ENCODE measurements around the gene TM4SF1.
"Not testable (repeated sequence)": the region's sequence is repeated elsewhere in the genome, so short reads cannot be mapped to it uniquely, and the experiment has no call there.

The TM4SF1 gene

GRCh38 chr3:149393345-149394160 is 16.1 kb upstream of the TM4SF1 start:
- DNase-seq, result no peak

GRCh38 chr3:149391960-149392359 is 14.5 kb upstream of the TM4SF1 start:
- DNase-seq, result no peak

- no peak for DNase-seq
Measured at GRCh38 chr3:149390772-149391212, 13.3 kb upstream of the TM4SF1 start.

GRCh38 chr3:149390294-149390693 is 12.8 kb upstream of the TM4SF1 start:
- no peak for DNase-seq

- no peak for DNase-seq
Measured at GRCh38 chr3:149388531-149389417, 11.3 kb upstream of the TM4SF1 start.

GRCh38 chr3:149388001-149388440 is 10.6 kb upstream of the TM4SF1 start:
- DNase-seq, result no peak

- no peak for DNase-seq
Measured at GRCh38 chr3:149386299-149386606, 8.8 kb upstream of the TM4SF1 start.

- no peak for DNase-seq
Measured at GRCh38 chr3:149385617-149386298, 8.3 kb upstream of the TM4SF1 start.

- DNase-seq, result no peak
Measured at GRCh38 chr3:149384911-149385321, 7.5 kb upstream of the TM4SF1 start.

- no peak for DNase-seq
Measured at GRCh38 chr3:149384167-149384566, 6.7 kb upstream of the TM4SF1 start.

GRCh38 chr3:149383703-149384102 is 6.3 kb upstream of the TM4SF1 start:
- no peak for DNase-seq

- DNase-seq, result no peak
Measured at GRCh38 chr3:149382518-149382917, 5.1 kb upstream of the TM4SF1 start.

- DNase-seq, result no peak
Measured at GRCh38 chr3:149382101-149382467, 4.6 kb upstream of the TM4SF1 start.

- no peak for DNase-seq
Measured at GRCh38 chr3:149381173-149382100, 4.0 kb upstream of the TM4SF1 start.

- not testable (repeated sequence) for DNase-seq
Measured at GRCh38 chr3:149380220-149380619, 2.8 kb upstream of the TM4SF1 start.

GRCh38 chr3:149378478-149379309 is 1.2 kb upstream of the TM4SF1 start:
- DNase-seq, result no peak

GRCh38 chr3:149376718-149377407 is 586 bp downstream of the TM4SF1 start:
- DNase-seq, result no peak

- DNase-seq, result no peak
Measured at GRCh38 chr3:149375501-149376196, 1.8 kb downstream of the TM4SF1 start.

GRCh38 chr3:149374793-149375500 is 2.5 kb downstream of the TM4SF1 start:
- DNase-seq, result no peak

Data from activated CD8-positive, alpha-beta memory T cell treated with anti-CD3 and anti-CD28 coated beads, Interleukin-2, amount 50 U/mL, for 48 hours (primary cell).